Activated gamma-delta T cell treated with Interleukin-2 at 50 U/mL for 16 hours (primary cell): ENCODE measurements around the gene TMCO6.

Source experiments
- DNase-seq: peaks from one replicate; pipeline ENCODE4 v3.0.0-alpha.2; 2020

Gene TMCO6

DNA sequence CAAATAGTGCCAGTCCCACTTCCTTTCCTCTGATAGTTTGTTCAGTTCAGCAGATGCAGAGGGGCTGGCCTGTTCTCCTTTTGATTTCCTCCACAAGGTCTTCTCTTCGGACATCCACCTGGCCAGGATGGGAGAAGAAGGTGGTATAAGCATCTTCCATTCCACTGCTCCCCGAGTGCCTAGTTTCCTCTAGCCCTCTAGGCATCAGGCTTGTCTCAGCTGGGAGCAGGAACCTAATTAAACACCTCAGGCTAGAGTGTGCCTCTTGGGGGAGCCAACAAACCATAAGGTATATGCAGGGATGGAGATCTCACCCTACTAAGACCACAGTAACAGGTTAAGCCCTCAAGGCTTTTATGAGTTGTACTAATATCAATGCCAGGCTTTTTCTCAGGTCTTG lies 35.0 kb downstream of the TMCO6 start:
- no peak for DNase-seq

GRCh38 chr5:140674629-140675028 lies 35.4 kb downstream of the TMCO6 start:
- no peak for DNase-seq

- no peak for DNase-seq
Measured at GRCh38 chr5:140677947-140678346, 38.7 kb downstream of the TMCO6 start.

DNA sequence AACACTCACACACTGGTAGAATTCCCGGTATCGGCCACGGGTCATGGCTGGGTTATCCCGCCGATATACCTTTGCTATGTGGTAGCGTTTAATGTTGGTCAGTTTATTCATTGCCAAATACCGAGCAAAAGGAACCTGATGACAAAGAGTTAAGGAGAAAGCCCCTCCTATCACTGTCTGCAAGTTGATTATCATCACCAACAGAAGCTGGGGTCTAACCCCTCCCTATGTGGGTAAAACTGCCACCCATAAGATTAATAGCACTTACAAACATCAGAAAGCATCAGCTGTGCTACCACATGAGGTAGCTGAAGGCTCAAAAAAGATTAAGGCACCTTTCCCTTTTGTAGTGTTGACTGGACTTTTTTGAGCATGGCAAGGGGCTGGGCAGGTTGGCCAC lies 39.7 kb downstream of the TMCO6 start:
- no peak for DNase-seq

- no peak for DNase-seq
Measured at GRCh38 chr5:140690376-140690932, 51.2 kb downstream of the TMCO6 start.

DNA sequence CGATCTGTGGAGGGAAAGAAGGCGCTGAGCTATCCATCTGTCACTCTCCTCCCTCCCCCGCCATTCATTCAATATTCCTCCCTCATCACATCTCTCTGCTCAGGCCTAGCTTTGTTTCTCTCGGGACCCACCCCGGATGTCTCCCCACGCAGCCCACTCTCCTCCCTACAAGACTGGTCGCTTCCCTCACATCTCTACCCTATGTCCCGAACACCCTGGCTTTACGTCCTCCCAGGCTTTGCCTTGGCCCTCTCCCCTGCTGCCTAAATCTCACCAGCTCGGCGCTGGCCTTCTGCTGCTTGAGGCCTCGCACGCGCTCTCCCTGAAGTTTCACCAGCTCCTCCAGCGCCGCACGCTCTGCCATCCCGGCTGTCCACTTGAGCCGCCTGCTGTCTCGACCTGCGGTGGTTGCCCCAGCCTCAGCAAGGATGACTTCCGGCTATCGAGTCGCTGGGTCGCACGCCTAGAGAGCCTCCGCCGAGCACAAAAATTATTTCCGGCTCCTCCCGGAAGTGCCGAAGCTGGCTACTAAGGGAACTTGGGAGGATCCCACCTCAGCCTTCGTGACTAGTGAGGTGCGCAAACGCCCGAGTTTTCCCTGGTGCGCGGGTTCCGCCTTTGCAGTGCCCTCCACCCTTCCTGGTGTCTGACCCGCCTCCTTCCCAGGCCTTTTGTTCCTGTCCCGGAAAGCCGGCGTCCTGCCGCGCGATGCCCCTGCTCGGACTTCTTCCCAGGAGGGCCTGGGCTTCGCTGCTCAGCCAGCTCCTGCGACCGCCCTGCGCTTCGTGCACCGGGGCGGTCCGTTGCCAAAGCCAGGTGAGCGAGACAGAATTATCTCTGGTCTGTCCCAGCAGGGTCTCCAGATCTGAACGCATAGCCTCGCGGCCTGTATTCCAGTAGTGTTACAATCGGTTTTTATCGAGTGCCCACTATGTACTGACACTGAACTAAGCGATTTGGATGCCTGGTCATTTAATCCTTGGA lies 52.0 kb downstream of the TMCO6 start, which contains the start of the genes HARS1 and HARS2:
TSS of gene HARS1 (minus strand) at position 430 of the 984 bp plus-strand sequence. CDS start at position 364, 66 bp downstream.
TSS of gene HARS2 (plus strand) at position 515 of the 984 bp plus-strand sequence. CDS start at position 709, 194 bp downstream.
- peak; percentile 80 for DNase-seq

DNA sequence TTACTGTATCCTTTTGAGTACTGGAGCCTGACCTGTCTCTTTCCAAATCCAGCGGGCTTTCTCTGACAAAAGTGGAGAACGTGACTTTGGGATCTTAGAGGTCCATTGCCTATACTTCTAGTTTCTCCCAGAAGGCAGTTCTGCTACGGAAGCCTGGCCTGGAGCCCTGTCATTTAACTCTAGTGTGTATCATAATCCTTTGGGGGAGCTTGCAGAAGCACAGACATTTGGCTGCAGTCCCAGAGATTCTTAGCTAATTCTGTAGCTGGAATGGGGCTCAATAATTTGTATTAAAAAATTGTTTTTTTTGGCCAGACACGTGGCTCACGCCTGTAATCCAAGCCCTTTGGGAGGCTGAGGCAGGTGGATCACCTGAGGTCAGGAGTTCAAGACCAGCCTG lies 55.0 kb downstream of the TMCO6 start:
- DNase-seq = no peak
